Brain microvascular endothelial cell (primary cell): ENCODE data around the gene A3GALT2.

Experiments used
- DNase-seq: peaks from one replicate; pipeline ENCODE4 v3.0.0-alpha.2; 2020
- H3K27ac ChIP-seq: fragments of 250-450 bp; sonication (Bioruptor Pico); 2 replicates; pipeline ENCODE4 v1.5.1; 2020; ENCODE audit warnings: mild to moderate bottlenecking, moderate library complexity
- H3K27me3 ChIP-seq: fragments of 250-450 bp; sonication (Bioruptor Pico); replicated peaks from 2 replicates; pipeline ENCODE4 v1.5.1; 2020; ENCODE audit warnings: mild to moderate bottlenecking
- H3K36me3 ChIP-seq: fragments of 250-450 bp; sonication (Bioruptor Pico); replicated peaks from 2 replicates; pipeline ENCODE4 v1.5.1; 2020; ENCODE audit warnings: mild to moderate bottlenecking
- H3K4me3 ChIP-seq: 2 replicates; pipeline ENCODE4 v1.5.1; 2011; ENCODE audit warnings: low read depth, mild to moderate bottlenecking, control low read depth, low read length, moderate library complexity
- in situ Hi-C: cut with HindIII; loops from 2 replicates; pipeline ENCODE4 v1.10.0; 2017; ENCODE audit warnings: low sequenced_read_pairs, low pct_ligation_motif_present
- TF ChIP-seq, protein P1 (sequence below): IDR thresholded peaks from 2 replicates; pipeline ENCODE4 v1.5.1; 2011; ENCODE audit warnings: low read depth, mild to moderate bottlenecking, moderate library complexity, low read length, control low read depth, inconsistent platforms; ENCODE audit errors: missing control alignments

Gene A3GALT2

DNA sequence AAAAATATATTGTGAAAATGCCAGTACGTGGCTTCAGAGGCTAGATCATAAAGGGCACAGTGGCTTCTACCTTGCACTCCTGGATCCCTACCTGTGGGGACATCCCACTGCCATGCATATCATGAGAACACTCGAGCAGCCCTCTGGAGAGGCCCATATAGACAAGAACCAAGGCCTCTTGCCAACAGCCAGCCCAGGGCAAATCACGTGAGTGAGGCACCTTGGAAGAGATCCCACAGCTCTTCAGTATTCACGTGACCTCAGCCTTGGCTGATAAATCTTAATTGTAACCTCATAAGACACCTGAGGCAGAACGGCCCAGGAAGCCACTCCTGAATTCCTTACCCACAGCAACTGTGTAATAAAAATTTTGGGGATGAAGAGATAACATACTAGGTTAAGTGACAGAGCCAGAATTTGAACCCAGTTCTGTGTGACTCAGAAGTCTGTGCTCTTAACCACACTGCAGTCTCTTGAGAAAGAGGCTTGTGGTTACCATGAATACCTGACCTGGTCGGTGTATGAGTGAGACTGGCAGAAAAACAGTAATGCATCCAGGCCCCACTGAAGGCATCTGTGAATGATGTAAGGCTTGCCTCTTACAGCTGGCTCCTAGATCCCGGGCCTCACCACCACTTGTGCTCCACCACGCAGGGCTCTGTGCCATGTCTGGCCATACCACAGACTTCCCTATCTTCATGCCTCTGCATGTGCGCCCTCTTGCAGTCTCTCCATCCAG lies 6.9 kb upstream of the A3GALT2 start:
- in situ Hi-C loops = no loop called here
- DNase-seq = peak; percentile 97
- TF ChIP-seq, protein P1, sequence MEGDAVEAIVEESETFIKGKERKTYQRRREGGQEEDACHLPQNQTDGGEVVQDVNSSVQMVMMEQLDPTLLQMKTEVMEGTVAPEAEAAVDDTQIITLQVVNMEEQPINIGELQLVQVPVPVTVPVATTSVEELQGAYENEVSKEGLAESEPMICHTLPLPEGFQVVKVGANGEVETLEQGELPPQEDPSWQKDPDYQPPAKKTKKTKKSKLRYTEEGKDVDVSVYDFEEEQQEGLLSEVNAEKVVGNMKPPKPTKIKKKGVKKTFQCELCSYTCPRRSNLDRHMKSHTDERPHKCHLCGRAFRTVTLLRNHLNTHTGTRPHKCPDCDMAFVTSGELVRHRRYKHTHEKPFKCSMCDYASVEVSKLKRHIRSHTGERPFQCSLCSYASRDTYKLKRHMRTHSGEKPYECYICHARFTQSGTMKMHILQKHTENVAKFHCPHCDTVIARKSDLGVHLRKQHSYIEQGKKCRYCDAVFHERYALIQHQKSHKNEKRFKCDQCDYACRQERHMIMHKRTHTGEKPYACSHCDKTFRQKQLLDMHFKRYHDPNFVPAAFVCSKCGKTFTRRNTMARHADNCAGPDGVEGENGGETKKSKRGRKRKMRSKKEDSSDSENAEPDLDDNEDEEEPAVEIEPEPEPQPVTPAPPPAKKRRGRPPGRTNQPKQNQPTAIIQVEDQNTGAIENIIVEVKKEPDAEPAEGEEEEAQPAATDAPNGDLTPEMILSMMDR = peak; percentile 22
- peaks cover 97% of the 10 kb centered on the region for H3K36me3 ChIP-seq
- no peaks in the 10 kb centered on the region for H3K27me3 ChIP-seq
- H3K27ac ChIP-seq = peak overlapping the region; percentile 70
- no peak overlapping the region for H3K4me3 ChIP-seq

DNA sequence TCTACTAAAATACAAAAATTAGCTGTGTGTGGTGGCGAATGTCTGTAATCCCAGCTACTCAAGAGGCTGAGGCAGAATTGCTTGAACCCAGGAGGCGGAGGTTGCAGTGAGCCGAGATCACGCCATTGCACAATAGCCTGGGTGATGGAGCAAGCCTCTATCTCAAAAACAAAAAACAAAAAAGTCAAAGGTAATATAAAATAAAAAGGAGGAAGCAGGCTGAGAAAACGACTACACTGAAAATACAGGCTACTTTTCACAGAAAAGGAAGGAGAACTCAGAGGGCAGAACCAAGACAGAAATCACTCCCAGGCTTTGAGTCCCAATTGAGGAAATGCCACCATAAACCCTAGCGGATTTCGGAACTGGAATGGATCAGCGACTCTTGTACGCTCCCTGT lies 5.9 kb upstream of the A3GALT2 start:
- no peak for DNase-seq
- Histone ChIP-seq H3K27me3 (no peaks in the 10 kb centered on the region), H3K27ac (no peak overlapping the region), H3K36me3 (peaks cover 91% of the 10 kb centered on the region), H3K4me3 (no peak overlapping the region)
- TF ChIP-seq, protein P1 = no peak
- in situ Hi-C loops = no loop called here

DNA sequence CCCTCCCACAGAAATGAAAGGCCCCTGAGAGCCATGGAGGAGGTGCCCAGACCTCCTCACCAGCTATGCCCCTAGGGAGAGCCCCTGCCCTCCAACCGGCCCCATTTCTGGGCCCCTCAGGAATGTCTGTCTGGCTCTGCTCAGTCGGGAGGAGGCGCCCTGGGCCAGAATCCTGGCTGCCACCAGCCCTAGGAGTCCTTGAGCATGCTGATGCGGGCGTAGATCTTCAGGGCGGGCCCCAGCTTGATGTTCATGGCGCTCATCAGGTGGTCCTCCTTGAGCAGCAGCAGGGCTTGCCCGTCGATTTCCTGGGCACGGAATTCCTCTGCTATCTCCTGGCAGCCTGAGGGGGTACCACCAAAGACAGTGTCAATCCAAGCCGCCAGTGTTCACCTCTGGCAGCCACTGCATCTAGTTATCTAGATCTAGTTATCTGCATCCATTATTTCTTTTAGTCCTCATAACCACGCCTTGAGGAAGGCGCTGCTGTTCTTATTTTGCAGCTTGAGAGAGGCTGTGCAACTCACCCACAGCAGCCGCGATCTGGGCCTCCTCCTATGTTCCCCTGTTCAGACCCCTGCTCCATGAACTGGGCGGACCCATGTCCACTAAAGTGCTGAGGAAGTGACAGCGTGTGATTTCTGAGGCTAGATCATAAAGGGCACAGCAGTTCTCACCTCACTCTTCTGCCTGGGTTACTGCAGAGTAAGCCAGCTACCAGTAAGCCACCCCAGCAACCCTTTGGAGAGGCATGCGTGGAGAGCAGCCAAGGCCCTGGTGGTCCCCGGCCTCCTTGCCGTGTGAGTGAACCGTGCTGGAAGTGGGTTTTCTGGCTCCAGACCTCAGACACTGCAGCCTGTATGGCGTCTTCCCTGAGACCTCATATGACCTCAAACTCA lies 4.0 kb upstream of the A3GALT2 start:
- Histone ChIP-seq H3K36me3 (peaks cover 72% of the 10 kb centered on the region), H3K27ac (no peak overlapping the region), H3K27me3 (no peaks in the 10 kb centered on the region), H3K4me3 (no peak overlapping the region)
- in situ Hi-C loops = no loop called here
- DNase-seq = no peak
- TF ChIP-seq, protein P1 = no peak

DNA sequence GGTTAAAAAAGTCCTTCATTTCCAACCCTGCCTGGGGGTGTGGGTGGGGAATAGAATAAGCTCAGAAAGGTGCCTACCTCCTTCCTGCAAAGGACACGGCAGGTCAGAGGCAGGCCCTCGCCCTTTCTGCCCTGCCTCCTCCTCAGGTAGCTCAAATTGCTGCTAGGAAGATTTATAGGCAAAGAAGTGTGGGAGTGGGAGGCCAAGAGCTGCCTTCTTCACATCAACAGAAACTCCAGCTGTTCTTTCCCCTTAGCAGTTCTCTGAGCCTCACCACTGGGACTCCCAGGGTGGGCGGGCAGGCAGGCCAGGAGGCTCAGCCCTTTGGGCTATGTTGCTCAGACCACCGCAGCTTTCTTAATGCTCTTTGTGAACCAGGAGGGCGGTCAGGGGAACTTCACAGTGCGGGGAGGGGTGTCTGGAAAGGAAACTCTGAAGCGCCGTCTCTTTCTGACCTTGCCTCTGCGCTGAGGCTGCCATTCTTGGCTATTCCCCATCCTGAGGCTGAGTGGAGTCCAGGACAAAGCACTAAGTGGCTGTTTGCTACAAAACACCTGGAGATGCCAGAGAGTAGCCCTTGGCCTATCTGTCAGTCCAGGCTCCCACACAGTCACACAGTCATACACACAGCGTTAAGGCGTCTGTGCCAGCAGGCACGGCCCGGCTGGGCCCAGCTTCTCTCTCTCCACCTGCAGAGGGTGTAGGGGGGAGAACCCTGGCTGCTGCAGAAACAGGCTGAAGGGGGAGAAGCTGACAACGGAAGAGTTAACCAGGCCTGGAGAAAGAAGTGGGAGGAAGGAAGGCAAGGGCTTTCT lies 3.0 kb upstream of the A3GALT2 start:
- in situ Hi-C loops = no loop called here
- TF ChIP-seq, protein P1 = no peak
- H3K27ac ChIP-seq = no peak overlapping the region
- no peaks in the 10 kb centered on the region for H3K27me3 ChIP-seq
- peaks cover 62% of the 10 kb centered on the region for H3K36me3 ChIP-seq
- DNase-seq = no peak
- H3K4me3 ChIP-seq = no peak overlapping the region

DNA sequence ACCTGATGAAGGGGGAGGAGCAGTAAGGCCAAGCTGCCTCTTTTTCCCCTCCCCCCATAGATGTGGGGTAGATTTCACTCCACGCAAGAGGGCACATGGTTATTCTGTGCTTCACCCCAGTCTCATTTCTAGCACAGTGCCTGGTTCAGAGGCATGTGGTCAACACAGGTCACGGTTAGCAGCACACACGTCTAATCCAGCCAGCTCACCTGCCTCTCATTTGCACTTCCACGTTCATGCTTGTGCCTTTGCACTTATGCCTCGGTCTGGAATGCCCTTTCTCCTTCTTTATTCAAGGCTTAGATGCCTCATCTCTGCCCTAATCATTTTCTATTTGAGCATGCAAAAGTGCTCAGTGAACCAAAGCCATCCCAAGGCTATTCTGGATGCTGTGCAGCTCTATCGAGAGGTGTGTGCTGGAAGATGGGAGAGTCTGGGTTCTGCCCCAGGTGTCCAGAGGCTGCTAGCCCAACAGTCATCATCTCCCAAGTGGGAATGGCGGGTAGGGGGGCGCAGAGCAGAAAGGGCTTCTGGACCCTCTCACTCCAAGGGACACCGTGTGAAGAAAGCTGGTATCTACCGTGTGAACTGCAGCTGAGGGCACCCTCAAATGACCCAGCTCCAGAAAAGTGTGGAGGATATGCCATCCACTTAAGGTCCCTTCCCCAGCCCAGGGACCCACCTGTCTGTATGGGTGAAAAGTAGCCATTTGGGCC lies 2.1 kb upstream of the A3GALT2 start:
- in situ Hi-C loops = no loop called here
- Histone ChIP-seq H3K4me3 (no peak overlapping the region), H3K27ac (no peak overlapping the region), H3K36me3 (peaks cover 53% of the 10 kb centered on the region), H3K27me3 (no peaks in the 10 kb centered on the region)
- no peak for DNase-seq
- TF ChIP-seq, protein P1 = no peak
